Adipose tissue (tissue), 3 donors: Measurements from ENCODE around the gene SP1. TPM values are rescaled to one million over a fixed set of nuclear protein-coding genes. Genes with fewer than 3 reads are reported as not detected.

Experiments used
- H3K27ac ChIP-seq: one replicate; pipeline ENCODE4 v1.5.1; 2013; ENCODE audit warnings: low read depth, low read length
- WGBS, 3 donors: extraction: QIAGEN DNeasy Blood & Tissue Kit; methylation state at CpG; one replicate each; pipeline ENCODE4 v1.1.7; 2013; 5-methylcytosine and 5-hydroxymethylcytosine counted together
- polyA plus RNA-seq, 3 donors: library from polyadenylated mRNA; stranded (reverse); fragments of 200-250 nt; gene quantifications; one replicate each; pipeline ENCODE4 v1.2.3, GENCODE V29; 2013
- donor health status: healthy with polysubstance abuse.
- donor health status: Bipolar disorder and iron deficiency.
- donor health status: healthy.

The SP1 gene
- polyA plus RNA-seq, 3 donors = 13.5 to 24.2 (median 14.6) TPM

DNA sequence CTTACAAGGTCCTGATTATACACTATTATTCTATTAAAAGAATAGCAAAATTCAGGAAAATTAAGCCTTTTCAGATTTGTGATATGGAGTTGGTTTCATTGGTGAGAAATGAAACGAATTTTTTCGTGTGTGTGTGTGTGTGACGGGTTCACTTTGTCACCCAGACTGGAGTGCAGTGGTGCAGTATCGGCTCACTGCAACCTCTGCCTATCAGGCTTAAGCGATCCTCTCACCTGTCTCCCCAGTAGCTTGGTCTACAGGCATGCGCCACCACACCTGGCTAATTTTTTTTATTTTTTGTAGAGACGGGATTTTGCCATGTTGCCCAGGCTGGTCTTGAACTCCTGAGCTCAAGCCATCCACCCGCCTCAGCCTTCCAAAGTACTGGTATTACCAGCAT, 81.6 kb downstream of the SP1 start:
- WGBS, 3 donors = 84 to 89% (median 84%) methylated on average over 8 of the region's 8 CpGs
- no peak overlapping the region for H3K27ac ChIP-seq

GRCh38 chr12:53462935-53463334, 83.0 kb downstream of the SP1 start:
- no peak overlapping the region for H3K27ac ChIP-seq
- WGBS, 3 donors = 62 to 82% (median 68%) methylated on average over 3 of the region's 3 CpGs

GRCh38 chr12:53463802-53464560, 84.0 kb downstream of the SP1 start:
- WGBS, 3 donors = 48 to 66% (median 63%) methylated on average over 5 of the region's 5 CpGs
- no peak overlapping the region for H3K27ac ChIP-seq

DNA sequence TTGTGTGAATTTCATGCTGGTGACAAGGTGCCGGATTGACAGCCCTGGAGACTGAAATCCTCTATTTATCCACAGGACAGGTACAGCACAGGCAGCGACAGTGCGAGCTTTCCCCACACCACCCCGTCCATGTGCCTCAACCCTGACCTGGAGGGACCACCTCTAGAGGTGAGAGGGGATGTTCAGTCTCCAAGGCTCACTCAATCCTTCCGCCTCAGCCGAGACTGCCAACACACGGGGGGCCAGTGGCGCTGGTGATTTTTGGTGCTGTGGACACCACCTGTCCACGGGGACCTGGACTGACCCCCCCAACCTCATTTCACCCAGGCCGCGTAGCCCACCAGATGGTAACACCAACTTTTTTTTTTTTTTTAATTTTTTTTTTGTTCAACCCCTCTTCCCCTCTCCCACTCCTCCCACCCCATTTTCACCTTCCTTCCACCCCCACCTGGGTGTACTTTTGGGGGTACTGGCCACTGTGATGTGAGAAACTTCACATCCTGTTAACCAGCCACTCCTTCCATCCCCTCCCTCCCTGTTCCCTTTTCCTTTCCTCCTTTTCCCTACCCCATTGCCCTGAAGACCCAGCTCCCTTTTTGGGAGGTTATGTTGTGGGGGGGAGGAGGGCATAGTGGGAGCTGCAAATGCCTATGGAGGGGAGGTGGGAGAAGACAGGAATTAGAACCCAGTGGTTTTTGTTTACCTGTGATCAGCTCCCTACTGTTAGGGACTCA, 84.9 kb downstream of the SP1 start:
- WGBS, 3 donors = 92 to 94% (median 94%) methylated on average over 11 of the region's 11 CpGs
- no peak overlapping the region for H3K27ac ChIP-seq

DNA sequence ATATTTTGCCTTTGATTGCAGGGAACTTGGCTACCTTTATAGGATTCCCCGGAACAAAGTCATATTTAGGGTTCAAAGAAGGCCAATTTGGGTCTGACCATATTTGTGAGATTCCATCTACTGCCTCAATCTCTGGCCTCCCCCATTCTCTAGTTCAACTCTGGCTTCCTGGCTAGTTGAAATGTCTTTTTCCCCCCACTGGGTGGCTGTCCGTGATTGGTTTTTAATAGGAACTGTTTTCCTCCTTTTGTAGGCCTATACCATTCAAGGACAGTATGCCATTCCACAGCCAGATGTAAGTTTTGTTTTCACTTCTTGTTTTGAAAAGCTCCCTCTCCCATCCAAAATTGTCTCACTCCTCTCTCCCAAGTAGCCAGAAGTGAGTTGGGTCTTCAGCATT, 85.7 kb downstream of the SP1 start:
- 53 to 75% (median 66%) methylated on average over 2 of the region's 2 CpGs for WGBS, 3 donors
- no peak overlapping the region for H3K27ac ChIP-seq

Other genes starting within 250 kb of the SP1 start
- gene ZNF740, start 199.5 kb upstream of the SP1 start, polyA plus RNA-seq = 1 to 10 TPM; 6.3 to 9.2 (median 9.1) TPM
- gene CSAD, start 199.3 kb upstream of the SP1 start, polyA plus RNA-seq = 100 to 1,000 TPM in 1 of 3 donors, 10 to 100 TPM in 2; 36.3 to 167 (median 91.0) TPM
- 1 to 10 TPM; 1.9 to 3.0 (median 2.3) TPM for gene ITGB7, start 172.9 kb upstream of the SP1 start, polyA plus RNA-seq
- 10 to 100 TPM in 1 of 3 donors, 1 to 10 TPM in 2; 4.5 to 31.0 (median 9.4) TPM for gene RARG, start 148.0 kb upstream of the SP1 start, polyA plus RNA-seq
- gene ESPL1, start 111.9 kb upstream of the SP1 start, polyA plus RNA-seq = under 1 TPM; 0.08 to 0.55 (median 0.45) TPM
- gene PFDN5, start 84.6 kb upstream of the SP1 start, polyA plus RNA-seq = 1,000 to 10,000 TPM in 1 of 3 donors, 100 to 1,000 TPM in 2; 478 to 1,510 (median 796) TPM
- 10 to 100 TPM; 56.1 to 77.2 (median 56.9) TPM for gene MYG1, start 80.5 kb upstream of the SP1 start, polyA plus RNA-seq
- gene AAAS, start 58.6 kb upstream of the SP1 start, polyA plus RNA-seq = 10 to 100 TPM; 29.4 to 34.1 (median 33.6) TPM
- not detected for gene SP7, start 43.8 kb upstream of the SP1 start, polyA plus RNA-seq
- 1 to 10 TPM in 1 of 3 donors, under 1 TPM in 2; 0.10 to 1.6 (median 0.67) TPM for gene AMHR2, start 43.7 kb downstream of the SP1 start, polyA plus RNA-seq
- 100 to 1,000 TPM in 2 of 3 donors, 10 to 100 TPM in 1; 82.1 to 179 (median 162) TPM for gene PRR13, start 61.6 kb downstream of the SP1 start, polyA plus RNA-seq
- gene PCBP2, start 71.9 kb downstream of the SP1 start, polyA plus RNA-seq = 100 to 1,000 TPM; 428 to 505 (median 439) TPM
- gene MAP3K12, start 119.3 kb downstream of the SP1 start, polyA plus RNA-seq = 10 to 100 TPM in 1 of 3 donors, 1 to 10 TPM in 2; 4.6 to 23.1 (median 8.6) TPM
- 10 to 100 TPM; 19.0 to 28.0 (median 19.7) TPM for gene TARBP2, start 121.1 kb downstream of the SP1 start, polyA plus RNA-seq
- gene NPFF, start 127.3 kb downstream of the SP1 start, polyA plus RNA-seq = 1 to 10 TPM in 1 of 3 donors, under 1 TPM in 1, not detected in 1; 0.21 to 2.6 TPM
- 10 to 100 TPM in 2 of 3 donors, 1 to 10 TPM in 1; 9.5 to 35.0 (median 25.7) TPM for gene ATF7, start 246.2 kb downstream of the SP1 start, polyA plus RNA-seq